ENCODE results near the gene METTL23. TPM values are rescaled to one million over a fixed set of nuclear protein-coding genes. Genes with fewer than 3 reads are reported as not detected.

Gene METTL23
- total RNA-seq, 1 donor = 43.4 TPM

GRCh38 chr17:76752006-76752405 is 25.4 kb downstream of the METTL23 start:
- no peak for DNase-seq (ENCODE audit: low read depth in 2 of 3, low spot score in 2 of 3)

GRCh38 chr17:76753061-76753961 is 26.7 kb downstream of the METTL23 start:
- DNase-seq (ENCODE audit: low read depth in 2 of 3, low spot score in 2 of 3) = no peak

- DNase-seq (ENCODE audit: low read depth in 2 of 3, low spot score in 2 of 3) = no peak
Measured at GRCh38 chr17:76755285-76755684, 28.6 kb downstream of the METTL23 start.

- no peak for DNase-seq (ENCODE audit: low read depth in 2 of 3, low spot score in 2 of 3)
Measured at GRCh38 chr17:76757256-76757655, 30.6 kb downstream of the METTL23 start.

GRCh38 chr17:76758570-76758969 is 31.9 kb downstream of the METTL23 start:
- no peak for DNase-seq (ENCODE audit: low read depth in 2 of 3, low spot score in 2 of 3)

GRCh38 chr17:76772842-76773525 is 46.3 kb downstream of the METTL23 start:
- DNase-seq (ENCODE audit: low read depth in 2 of 3, low spot score in 2 of 3) = no peak

GRCh38 chr17:76775021-76775600 is 48.5 kb downstream of the METTL23 start:
- no peak for DNase-seq (ENCODE audit: low read depth in 2 of 3, low spot score in 2 of 3)

GRCh38 chr17:76781056-76781982 is 54.7 kb downstream of the METTL23 start:
- DNase-seq (ENCODE audit: low read depth in 2 of 3, low spot score in 2 of 3) = peak in 1 of 3 donors; percentile 2

GRCh38 chr17:76783146-76783545 is 56.5 kb downstream of the METTL23 start:
- no peak for DNase-seq (ENCODE audit: low read depth in 2 of 3, low spot score in 2 of 3)

Small RNA genes lying within 50 kb of the gene (small RNA-seq; reads per million reads assigned to genes)
- gene AC005837.3 (not detected), gene RF02271 (not detected), gene RNU6-97P (not detected), gene RNY4P36 (not detected)

Other genes starting within 250 kb of the METTL23 start
- gene RHBDF2, start 225.4 kb upstream of the METTL23 start, total RNA-seq = 13.7 TPM
- 1.1 TPM for gene CYGB, start 189.1 kb upstream of the METTL23 start, total RNA-seq
- 0.81 TPM for gene PRCD, start 186.8 kb upstream of the METTL23 start, total RNA-seq
- 0.81 TPM for gene ST6GALNAC2, start 141.0 kb upstream of the METTL23 start, total RNA-seq
- gene ST6GALNAC1, start 83.1 kb upstream of the METTL23 start, total RNA-seq = 1.6 TPM
- gene MXRA7, start 15.9 kb upstream of the METTL23 start, total RNA-seq = 3.2 TPM
- 16.7 TPM for gene JMJD6, start 233 bp upstream of the METTL23 start, total RNA-seq
- gene SRSF2, start 10.5 kb downstream of the METTL23 start, total RNA-seq = 375 TPM
- gene MFSD11, start 11.3 kb downstream of the METTL23 start, total RNA-seq = 26.7 TPM
- gene MGAT5B, start 141.6 kb downstream of the METTL23 start, total RNA-seq = 0.27 TPM

Data from hematopoietic multipotent progenitor cell (in vitro differentiated cells).